Measurements from ENCODE around the gene UBE4B. TPM values are rescaled to one million over a fixed set of nuclear protein-coding genes. Genes with fewer than 3 reads are reported as not detected.

Gene UBE4B
- total and polyA plus RNA-seq, 2 donors (not counting 1 experiment from before 2014, with no cell fraction given): 21.7 to 57.5 TPM

DNA sequence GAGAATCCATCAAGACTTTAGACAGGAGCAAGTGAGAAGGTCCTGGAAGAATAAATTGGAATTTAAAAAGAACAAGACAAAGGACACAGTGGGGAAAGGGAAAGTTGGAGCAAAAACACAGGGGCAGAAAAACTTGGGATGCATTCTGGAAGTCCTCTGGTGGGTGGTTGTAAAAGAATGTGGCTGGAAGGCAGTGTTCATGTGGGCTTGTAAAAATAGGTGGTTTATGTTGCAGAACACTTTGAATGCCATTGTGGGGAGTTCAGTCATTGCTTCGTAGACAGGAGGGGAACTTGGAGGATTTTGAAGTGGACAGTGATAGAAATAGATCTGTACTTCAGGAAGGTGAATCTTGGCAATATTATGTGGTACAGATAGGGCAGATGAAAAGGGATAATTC, 192.8 kb downstream of the UBE4B start:
- Mint-ChIP-seq H3K27me3 (no peaks in the 10 kb centered on the region), H3K4me3 (no peak overlapping the region)

DNA sequence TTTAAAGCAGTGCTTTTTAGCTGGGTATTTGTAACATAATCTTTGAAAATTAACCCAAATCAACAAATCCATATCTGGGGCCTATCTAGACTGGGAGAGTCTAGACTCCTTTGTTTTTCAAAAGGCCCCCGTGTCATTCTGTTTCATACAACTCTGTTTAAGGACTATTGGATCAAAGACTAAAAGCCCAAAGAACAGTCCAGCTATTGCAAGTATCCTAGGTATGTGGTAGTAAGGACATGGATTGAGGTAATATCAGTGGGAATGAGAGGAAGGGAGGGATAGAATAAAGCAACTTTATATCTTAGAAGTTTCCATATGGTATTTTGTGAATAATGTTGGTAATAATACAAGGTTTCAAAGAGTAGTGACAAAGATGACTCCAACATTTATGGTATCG, 195.8 kb downstream of the UBE4B start:
- Histone ChIP-seq H3K9ac (ENCODE audit: low read length) (no peak overlapping the region), H3K79me2 (ENCODE audit: control insufficient read depth, insufficient read depth, low read length) (peaks cover 10% of the 10 kb centered on the region), H3K27me3 (replicated peaks in 1 of 4; ENCODE audit: control extremely low read depth in 1 of 4, control insufficient read depth in 3 of 4, insufficient read depth in 4 of 4, low read length in 3 of 4) (no peaks in the 10 kb centered on the region), H3K4me2 (replicated peaks; ENCODE audit: low read depth, low read length, poor library complexity, severe bottlenecking) (no peak overlapping the region), H2AFZ (ENCODE audit: insufficient read depth, low read depth, low read length, poor library complexity, severe bottlenecking) (no peak overlapping the region), H3K4me3 (ENCODE audit: control extremely low read depth in 1 of 5, extremely low read depth in 1 of 5, insufficient read depth in 1 of 5, low read depth in 2 of 5, low read length in 4 of 5) (no peak overlapping the region), H3K27ac (ENCODE audit: low read length in 2 of 2) (no peak overlapping the region), H3K36me3 (replicated peaks in 1 of 2; ENCODE audit: control extremely low read depth in 1 of 2, control insufficient read depth in 1 of 2, extremely low read depth in 1 of 2, insufficient read depth in 2 of 2, low read length in 1 of 2) (peaks cover 0 to 2% of the 10 kb centered on the region in 2 experiments), H3K9me3 (ENCODE audit: control extremely low read depth in 1 of 3, control insufficient read depth in 2 of 3, insufficient read depth in 1 of 3, low read length in 2 of 3) (no peaks in the 10 kb centered on the region), H3K4me1 (ENCODE audit: control insufficient read depth in 2 of 2, insufficient read depth in 2 of 2, low read length in 2 of 2) (no peaks in the 10 kb centered on the region), H4K20me1 (ENCODE audit: control insufficient read depth, insufficient read depth, low read length, poor library complexity, severe bottlenecking) (peaks cover 7% of the 10 kb centered on the region)
- ATAC-seq (ENCODE audit: low read depth) (no peak), DNase-seq (no peak)
- intact Hi-C loops (cut with micrococcal nuclease): no loop called here
- Mint-ChIP-seq H3K27me3 (no peaks in the 10 kb centered on the region), H3K4me3 (no peak overlapping the region), H3K9me3 (ENCODE audit: insufficient read depth) (no peaks in the 10 kb centered on the region), H3K27ac (no peak overlapping the region), H3K4me1 (no peaks in the 10 kb centered on the region)
- ChIA-PET POLR2A (no interaction called here), CTCF (no interaction called here)
- no peak for TF ChIP-seq EZH2 (IDR thresholded peaks at IDR 0.05; ENCODE audit: borderline replicate concordance, insufficient read depth, low read depth, low read length, poor library complexity, severe bottlenecking)
- TF ChIP-seq, protein P1, sequence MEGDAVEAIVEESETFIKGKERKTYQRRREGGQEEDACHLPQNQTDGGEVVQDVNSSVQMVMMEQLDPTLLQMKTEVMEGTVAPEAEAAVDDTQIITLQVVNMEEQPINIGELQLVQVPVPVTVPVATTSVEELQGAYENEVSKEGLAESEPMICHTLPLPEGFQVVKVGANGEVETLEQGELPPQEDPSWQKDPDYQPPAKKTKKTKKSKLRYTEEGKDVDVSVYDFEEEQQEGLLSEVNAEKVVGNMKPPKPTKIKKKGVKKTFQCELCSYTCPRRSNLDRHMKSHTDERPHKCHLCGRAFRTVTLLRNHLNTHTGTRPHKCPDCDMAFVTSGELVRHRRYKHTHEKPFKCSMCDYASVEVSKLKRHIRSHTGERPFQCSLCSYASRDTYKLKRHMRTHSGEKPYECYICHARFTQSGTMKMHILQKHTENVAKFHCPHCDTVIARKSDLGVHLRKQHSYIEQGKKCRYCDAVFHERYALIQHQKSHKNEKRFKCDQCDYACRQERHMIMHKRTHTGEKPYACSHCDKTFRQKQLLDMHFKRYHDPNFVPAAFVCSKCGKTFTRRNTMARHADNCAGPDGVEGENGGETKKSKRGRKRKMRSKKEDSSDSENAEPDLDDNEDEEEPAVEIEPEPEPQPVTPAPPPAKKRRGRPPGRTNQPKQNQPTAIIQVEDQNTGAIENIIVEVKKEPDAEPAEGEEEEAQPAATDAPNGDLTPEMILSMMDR (IDR thresholded peaks at IDR 0.05): no peak
- WGBS (ENCODE audit: insufficient coverage): 100% methylated on average over 1 of the region's 2 CpGs

More for the DNA sequence above, 192.8 kb downstream of the UBE4B start:
- H3K9ac ChIP-seq (ENCODE audit: low read length): no peak overlapping the region
- H3K9me3 Mint-ChIP-seq (ENCODE audit: insufficient read depth): no peaks in the 10 kb centered on the region
- ChIA-PET POLR2A (no interaction called here), CTCF (no interaction called here)
- H3K27ac Mint-ChIP-seq: no peak overlapping the region
- H3K27ac ChIP-seq (ENCODE audit: low read length in 2 of 2): no peak overlapping the region
- intact Hi-C loops (cut with micrococcal nuclease): no loop called here
- WGBS (ENCODE audit: insufficient coverage): 71% methylated on average over 1 of the region's 1 CpG
- no peak for TF ChIP-seq EZH2 (IDR thresholded peaks at IDR 0.05; ENCODE audit: borderline replicate concordance, insufficient read depth, low read depth, low read length, poor library complexity, severe bottlenecking)
- TF ChIP-seq, protein P1 (IDR thresholded peaks at IDR 0.05): no peak
- H4K20me1 ChIP-seq (ENCODE audit: control insufficient read depth, insufficient read depth, low read length, poor library complexity, severe bottlenecking): peaks cover 7% of the 10 kb centered on the region
- no peaks in the 10 kb centered on the region for H3K4me1 ChIP-seq (ENCODE audit: control insufficient read depth in 2 of 2, insufficient read depth in 2 of 2, low read length in 2 of 2)
- no peak overlapping the region for H3K4me3 ChIP-seq (ENCODE audit: control extremely low read depth in 1 of 5, extremely low read depth in 1 of 5, insufficient read depth in 1 of 5, low read depth in 2 of 5, low read length in 4 of 5)
- no peak overlapping the region for H3K4me2 ChIP-seq (replicated peaks; ENCODE audit: low read depth, low read length, poor library complexity, severe bottlenecking)
- H3K36me3 ChIP-seq (replicated peaks in 1 of 2; ENCODE audit: control extremely low read depth in 1 of 2, control insufficient read depth in 1 of 2, extremely low read depth in 1 of 2, insufficient read depth in 2 of 2, low read length in 1 of 2): no peaks in the 10 kb centered on the region
- no peaks in the 10 kb centered on the region for H3K4me1 Mint-ChIP-seq
- H3K27me3 ChIP-seq (replicated peaks in 1 of 4; ENCODE audit: control extremely low read depth in 1 of 4, control insufficient read depth in 3 of 4, insufficient read depth in 4 of 4, low read length in 3 of 4): no peaks in the 10 kb centered on the region
- no peak for ATAC-seq (ENCODE audit: low read depth)
- H2AFZ ChIP-seq (ENCODE audit: insufficient read depth, low read depth, low read length, poor library complexity, severe bottlenecking): no peak overlapping the region
- H3K9me3 ChIP-seq (ENCODE audit: control extremely low read depth in 1 of 3, control insufficient read depth in 2 of 3, insufficient read depth in 1 of 3, low read length in 2 of 3): no peaks in the 10 kb centered on the region
- peaks cover 10% of the 10 kb centered on the region for H3K79me2 ChIP-seq (ENCODE audit: control insufficient read depth, insufficient read depth, low read length)
- DNase-seq: no peak

All from B cell (primary cell).